T47D (cell line): ENCODE measurements around the gene CENPM.

ENCODE experiments used
- DNase-seq, 2 experiments: peaks; one replicate each; pipeline versions ENCODE4 v3.0.0 to v3.0.0-alpha.2; 2011 to 2012; ENCODE audit warnings: low read depth in 1 of 2, low spot score in 1 of 2
- JUND ChIP-seq: IDR thresholded peaks from 2 replicates; pipeline ENCODE4 v1.6.1; 2012; ENCODE audit warnings: low read depth
- in situ Hi-C: cut with HindIII; loops from 2 replicates; pipeline ENCODE4 v1.10.0; 2016; ENCODE audit warnings: low sequenced_read_pairs, low pct_unique_long_range_greater_than_20kb

Gene CENPM

DNA sequence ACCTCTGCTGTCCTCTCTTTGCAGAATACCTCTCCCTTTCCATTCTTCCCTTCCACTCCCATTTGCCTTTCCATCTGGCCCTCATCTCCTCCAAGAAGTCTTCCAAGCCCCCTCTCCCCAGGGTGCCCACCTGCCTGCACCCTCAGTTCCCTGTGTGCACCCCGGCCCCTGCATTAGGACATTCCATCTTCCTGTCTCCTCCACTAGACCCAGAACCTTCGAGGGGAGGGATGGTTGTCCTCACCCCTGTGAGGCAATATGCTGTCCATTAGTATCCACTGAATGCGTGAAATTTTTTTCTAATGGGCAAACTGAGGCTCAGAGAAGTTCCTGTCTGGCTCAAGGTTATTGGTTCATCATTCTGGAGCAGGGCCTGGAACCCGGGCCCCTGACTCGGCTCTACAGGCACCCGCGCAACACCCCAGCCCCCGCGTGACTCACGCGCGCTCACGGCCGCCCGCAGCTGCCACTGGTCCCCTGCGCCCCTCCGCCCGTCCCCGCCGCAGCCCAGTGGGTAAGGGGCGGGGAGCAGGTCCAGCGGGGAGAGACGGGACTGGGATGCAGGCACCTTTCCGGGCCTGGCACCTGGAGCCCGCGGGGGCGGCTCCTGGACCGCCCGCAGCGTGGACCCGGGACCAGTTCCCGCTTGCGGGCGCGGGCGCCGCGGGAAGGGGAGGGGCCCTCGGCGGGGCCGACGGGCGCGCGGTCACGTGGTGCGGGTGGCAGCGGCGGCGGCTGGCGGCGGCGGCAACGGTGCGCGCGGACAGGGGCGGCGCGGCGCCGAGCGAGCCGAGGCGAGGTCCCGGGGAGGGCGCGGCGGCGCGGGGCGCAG lies 29.3 kb upstream of the CENPM start:
- peak; percentile 35 to 61 for DNase-seq
- no peak for TF ChIP-seq JUND
- in situ Hi-C loops: no loop called here

- no peak for DNase-seq
- TF ChIP-seq JUND: no peak
- in situ Hi-C loops: no loop called here
These were observed 28.5 kb upstream of the CENPM start for GRCh38 chr22:41975299-41976069.

DNA sequence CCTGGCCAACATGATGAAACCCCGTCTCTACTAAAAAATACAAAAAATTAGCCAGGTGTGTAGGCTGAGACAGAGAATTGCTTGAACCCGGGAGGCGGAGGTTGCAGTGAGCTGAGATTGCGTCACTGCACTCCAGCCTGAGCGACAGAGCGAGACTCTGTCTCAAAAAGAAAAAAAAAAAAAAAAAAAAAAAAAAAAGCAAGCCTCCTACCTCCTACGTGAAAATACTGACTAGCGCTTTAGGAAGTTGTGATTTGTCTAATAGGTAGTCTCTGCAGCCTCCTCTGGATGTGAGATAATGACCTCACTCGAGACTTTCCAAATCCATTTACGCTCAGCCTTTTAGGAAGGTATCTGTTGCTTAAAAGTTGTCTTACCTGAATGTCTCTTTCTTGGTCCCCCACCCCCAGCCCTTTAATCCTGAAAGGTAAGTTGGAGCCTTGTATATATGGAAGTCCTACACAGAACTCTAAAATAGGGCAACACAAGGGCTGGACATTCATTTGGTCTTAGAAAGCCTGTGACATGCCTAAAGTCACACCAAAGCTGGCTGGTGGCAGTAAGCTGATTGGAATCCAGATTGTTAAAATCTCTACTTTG lies 27.8 kb upstream of the CENPM start:
- no peak for TF ChIP-seq JUND
- no peak for DNase-seq
- in situ Hi-C loops: no loop called here

- TF ChIP-seq JUND: no peak
- in situ Hi-C loops: no loop called here
- no peak for DNase-seq
These were observed 24.5 kb upstream of the CENPM start for GRCh38 chr22:41971431-41971830.

DNA sequence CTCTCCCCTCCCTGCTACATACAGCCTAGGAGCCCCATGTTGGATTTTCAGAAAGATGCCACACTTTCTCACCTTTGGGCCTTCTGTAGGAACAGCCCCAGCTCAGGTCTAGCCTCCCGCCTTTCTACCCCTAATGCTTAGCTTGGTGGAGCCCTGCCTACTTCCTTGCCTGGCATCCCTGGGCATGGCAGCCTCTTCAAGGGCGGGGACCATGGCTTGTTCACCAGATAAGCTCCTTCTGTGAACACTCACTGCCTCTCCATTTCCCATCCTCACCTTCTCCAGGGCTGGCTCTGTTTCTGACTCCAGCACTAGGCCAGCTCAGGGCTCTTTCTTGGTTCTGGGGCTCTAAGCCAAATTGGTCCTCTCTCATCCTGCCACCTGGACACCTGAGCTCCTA lies 23.6 kb upstream of the CENPM start:
- no peak for DNase-seq
- TF ChIP-seq JUND: no peak
- in situ Hi-C loops: no loop called here

GRCh38 chr22:41969110-41969646 lies 22.2 kb upstream of the CENPM start, which contains the start of gene SEPTIN3:
Gene SEPTIN3, plus strand, starts transcription at chr22:41969443. Its CDS starts 2,050 bp downstream, at chr22:41971493.
- TF ChIP-seq JUND: no peak
- in situ Hi-C loops: no loop called here
- DNase-seq: no peak

DNA sequence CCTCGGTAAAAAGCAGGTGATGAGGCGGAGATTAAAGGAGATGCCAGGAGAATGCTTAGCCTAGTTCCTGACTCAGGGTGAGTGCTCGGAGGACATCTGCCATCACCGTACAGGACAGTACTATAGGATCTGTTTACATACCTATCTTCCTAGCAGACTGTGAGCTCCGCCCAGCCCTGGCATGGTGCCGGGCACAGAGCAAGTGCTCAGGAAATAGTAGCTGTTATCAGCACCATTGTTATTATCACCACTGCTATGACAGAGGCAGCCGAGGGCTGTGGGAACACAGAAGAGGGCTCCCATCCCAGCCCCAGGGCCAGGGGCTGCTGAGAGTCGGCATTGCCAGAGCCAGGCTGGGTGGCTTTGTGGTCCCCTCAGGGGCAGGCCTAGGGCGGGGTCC lies 21.6 kb upstream of the CENPM start:
- in situ Hi-C loops: no loop called here
- DNase-seq: no peak
- TF ChIP-seq JUND: no peak

- in situ Hi-C loops: no loop called here
- peak; percentile 37 to 78 for DNase-seq
- TF ChIP-seq JUND: no peak
These were observed 19.8 kb upstream of the CENPM start for GRCh38 chr22:41966607-41967240.

DNA sequence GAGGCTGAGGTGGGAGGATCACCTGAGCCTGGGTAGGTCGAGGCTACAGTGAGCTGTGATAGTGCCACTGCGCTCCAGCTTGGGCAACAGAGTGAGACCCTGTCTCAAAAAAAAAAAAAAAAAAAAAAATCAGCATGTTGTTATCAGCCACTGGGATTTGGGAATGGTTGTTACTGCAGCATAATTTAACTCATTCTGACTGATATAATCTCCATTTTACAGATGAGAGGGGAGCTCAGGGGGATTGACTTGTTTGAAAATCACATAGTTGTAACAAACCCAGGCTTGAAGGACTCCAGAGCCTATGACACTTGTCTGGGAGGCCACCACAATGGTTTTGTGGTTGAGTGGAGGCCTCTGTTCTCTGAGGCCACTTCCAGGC lies 19.3 kb upstream of the CENPM start:
- in situ Hi-C loops: no loop called here
- no peak for DNase-seq
- no peak for TF ChIP-seq JUND

DNA sequence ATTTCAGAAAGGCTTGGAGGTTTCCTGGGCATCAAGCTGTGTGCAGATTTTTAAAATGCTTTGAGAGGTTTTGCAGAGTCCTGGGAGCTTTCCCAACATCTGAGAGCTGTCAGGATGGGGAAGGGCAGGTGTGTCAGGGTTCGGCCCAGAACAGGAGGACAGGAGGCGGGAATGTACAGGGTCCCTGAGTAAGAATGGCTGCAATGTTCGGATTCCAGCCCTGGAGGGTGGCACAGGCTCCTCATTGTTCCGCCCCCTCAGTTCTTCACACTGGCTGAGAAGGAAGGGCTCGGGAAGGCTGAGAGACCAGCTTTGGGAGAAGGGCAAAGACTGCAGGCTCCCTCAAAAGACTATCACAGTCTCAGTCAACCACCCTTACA lies 17.1 kb upstream of the CENPM start:
- in situ Hi-C loops: no loop called here
- no peak for DNase-seq
- TF ChIP-seq JUND: no peak

- TF ChIP-seq JUND: no peak
- in situ Hi-C loops: no loop called here
- DNase-seq: no peak
These were observed 16.6 kb upstream of the CENPM start for GRCh38 chr22:41963453-41964111.
